Fibroblast of the aortic adventitia (primary cell): Measurements from ENCODE around the gene KATNA1. TPM values are rescaled to one million over a fixed set of nuclear protein-coding genes. Genes with fewer than 3 reads are reported as not detected.
"Not testable (repeated sequence)": the region's sequence is repeated elsewhere in the genome, so short reads cannot be mapped to it uniquely, and the experiment has no call there.

Experiments used
- DNase-seq: peaks from one replicate; pipeline ENCODE4 v3.0.0-alpha.2; 2010; ENCODE audit warnings: low read depth
- H3K4me3 ChIP-seq: 2 replicates; pipeline ENCODE4 v1.5.1; 2011; ENCODE audit warnings: low read depth, mild to moderate bottlenecking, control low read depth, low read length, moderate library complexity
- total RNA-seq: library from RNA; depleted of rRNA; stranded (reverse); fragments of >200 nt; gene quantifications from 2 replicates; pipeline ENCODE4 v1.2.3, GENCODE V29; 2012; ENCODE audit warnings: low replicate concordance
- TF ChIP-seq, protein P1 (sequence below): IDR thresholded peaks from 2 replicates; pipeline ENCODE4 v1.5.1; 2011; ENCODE audit warnings: mild to moderate bottlenecking, low read length, control low read depth, inconsistent platforms; ENCODE audit not compliant: insufficient read depth

Gene KATNA1
- total RNA-seq, 1 donor = 26.7 TPM

DNA sequence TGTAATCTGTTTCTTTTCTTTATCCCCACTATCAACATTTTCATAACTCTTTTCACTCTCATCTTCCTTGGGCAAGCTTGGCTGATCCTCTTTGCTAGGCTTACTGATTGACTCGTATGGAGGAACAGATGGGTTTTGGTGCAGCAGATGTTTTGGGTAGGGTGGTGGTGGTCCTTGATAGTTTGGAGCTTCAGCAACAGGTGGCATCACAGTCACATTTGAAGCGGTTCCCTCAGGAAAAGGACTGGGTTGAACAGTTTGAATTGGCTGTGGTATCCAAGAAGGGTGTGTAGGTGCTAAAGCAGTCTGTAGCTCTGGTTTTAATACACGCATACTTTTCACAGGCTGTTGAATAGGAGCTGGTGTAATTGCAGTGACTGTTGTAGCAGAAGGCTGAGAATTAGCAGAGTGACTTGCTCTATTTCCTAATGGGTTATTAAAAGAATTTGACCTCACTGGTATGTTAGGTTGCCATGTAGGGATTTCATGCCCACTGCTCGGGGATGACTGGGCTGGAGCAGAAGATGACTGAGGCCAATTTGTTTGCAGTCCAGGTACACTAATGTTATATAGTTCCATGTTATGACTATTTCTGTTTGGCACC is 34.8 kb upstream of the KATNA1 start:
- TF ChIP-seq, protein P1, sequence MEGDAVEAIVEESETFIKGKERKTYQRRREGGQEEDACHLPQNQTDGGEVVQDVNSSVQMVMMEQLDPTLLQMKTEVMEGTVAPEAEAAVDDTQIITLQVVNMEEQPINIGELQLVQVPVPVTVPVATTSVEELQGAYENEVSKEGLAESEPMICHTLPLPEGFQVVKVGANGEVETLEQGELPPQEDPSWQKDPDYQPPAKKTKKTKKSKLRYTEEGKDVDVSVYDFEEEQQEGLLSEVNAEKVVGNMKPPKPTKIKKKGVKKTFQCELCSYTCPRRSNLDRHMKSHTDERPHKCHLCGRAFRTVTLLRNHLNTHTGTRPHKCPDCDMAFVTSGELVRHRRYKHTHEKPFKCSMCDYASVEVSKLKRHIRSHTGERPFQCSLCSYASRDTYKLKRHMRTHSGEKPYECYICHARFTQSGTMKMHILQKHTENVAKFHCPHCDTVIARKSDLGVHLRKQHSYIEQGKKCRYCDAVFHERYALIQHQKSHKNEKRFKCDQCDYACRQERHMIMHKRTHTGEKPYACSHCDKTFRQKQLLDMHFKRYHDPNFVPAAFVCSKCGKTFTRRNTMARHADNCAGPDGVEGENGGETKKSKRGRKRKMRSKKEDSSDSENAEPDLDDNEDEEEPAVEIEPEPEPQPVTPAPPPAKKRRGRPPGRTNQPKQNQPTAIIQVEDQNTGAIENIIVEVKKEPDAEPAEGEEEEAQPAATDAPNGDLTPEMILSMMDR = no peak
- DNase-seq = no peak
- H3K4me3 ChIP-seq = no peak overlapping the region

DNA sequence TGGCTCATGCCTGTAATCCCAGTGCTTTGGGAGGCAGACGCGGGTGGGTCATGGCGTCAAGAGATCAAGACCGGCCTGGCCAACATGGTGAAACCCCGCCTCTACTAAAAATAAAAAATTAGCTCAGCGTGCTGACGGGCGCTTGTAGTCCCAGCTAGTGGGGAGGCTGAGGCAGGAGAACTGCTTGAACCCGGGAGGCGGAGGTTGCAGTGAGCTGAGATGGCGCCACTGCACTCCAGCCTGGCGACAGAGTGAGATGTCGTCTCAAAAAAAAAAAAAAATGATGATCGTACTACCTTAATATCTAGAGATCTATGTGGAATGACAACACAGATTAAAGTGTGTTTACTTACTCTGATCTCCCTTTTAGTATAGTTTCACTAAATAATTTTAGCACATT is 33.3 kb upstream of the KATNA1 start:
- not testable (repeated sequence) for DNase-seq, H3K4me3 ChIP-seq

DNA sequence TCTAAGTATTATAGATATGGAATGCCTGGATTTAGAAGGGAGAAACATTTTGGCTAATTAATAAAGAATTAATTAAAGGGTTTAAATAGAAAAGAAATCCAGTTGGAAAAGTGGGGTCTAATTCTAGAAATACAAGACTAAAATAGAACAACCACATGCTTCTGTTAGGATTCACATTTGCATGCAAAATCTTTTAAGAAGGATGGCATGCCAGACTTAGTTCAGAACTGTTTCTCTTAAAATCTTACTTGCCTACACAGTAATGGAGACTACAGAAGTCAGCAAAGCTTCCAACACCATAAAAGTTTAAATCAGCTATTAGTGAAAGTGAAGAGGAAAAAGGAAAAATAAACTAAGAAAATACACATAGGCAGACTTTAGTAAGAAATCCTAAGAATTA is 32.7 kb upstream of the KATNA1 start:
- TF ChIP-seq, protein P1 = no peak
- DNase-seq = no peak
- H3K4me3 ChIP-seq = no peak overlapping the region

DNA sequence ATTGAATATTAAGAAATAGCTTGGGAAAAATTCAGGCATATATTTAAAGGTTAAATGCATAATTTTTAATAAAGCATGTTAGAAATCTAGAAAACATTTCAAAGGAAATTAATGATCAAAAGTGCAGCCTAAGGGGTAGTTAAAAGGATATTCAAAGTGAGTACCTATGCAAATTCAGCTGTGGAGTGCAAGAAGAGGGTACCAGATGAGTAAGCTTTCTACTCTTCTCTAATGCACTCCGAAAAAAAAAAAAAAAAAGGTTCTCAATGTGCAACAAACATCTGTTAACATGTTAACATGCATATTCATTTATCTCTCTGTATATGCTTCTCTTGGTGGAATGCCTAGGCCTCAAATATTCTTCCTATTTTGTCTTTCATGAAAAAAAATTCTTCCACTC is 32.0 kb upstream of the KATNA1 start:
- TF ChIP-seq, protein P1 = no peak
- DNase-seq = no peak
- H3K4me3 ChIP-seq = no peak overlapping the region

DNA sequence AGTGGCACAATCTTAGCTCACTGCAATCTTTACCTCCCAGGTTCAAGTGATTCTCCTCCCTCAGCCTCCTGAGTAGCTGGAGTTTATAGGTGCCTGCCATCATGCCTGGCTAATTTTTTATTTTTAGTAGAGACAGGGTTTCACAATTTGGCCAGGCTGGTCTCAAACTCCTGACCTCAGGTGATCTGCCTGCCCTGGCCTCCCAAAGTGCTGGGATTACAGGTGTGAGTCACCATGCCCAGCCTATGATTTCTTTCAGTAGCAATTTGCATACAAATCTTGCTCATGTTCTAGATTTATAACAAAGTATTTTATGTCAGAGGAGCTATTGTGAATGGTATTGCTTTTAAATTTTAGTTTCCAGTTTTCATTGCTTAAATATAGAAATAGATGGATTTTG is 23.8 kb upstream of the KATNA1 start:
- not testable (repeated sequence) for H3K4me3 ChIP-seq, DNase-seq

DNA sequence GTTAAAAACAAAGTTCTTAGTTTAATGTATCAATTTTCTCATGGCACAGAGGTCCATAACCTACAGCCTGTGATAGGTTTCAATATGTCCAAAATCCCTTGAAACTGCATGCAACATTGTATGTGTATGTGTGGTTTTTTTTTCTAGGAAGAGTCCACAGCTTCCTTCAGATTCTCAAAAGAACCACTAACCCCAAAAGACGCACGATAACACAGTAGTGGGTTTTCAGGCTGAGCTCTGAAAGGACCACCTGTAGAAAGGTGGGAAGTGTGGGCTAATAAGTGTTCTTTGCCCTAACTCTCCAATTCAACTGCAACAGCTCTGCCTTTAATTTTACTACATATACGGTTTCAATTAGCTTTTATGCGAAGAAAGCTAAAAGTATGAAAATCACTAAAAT is 11.5 kb upstream of the KATNA1 start:
- no peak for DNase-seq
- TF ChIP-seq, protein P1 = no peak
- H3K4me3 ChIP-seq = no peak overlapping the region

DNA sequence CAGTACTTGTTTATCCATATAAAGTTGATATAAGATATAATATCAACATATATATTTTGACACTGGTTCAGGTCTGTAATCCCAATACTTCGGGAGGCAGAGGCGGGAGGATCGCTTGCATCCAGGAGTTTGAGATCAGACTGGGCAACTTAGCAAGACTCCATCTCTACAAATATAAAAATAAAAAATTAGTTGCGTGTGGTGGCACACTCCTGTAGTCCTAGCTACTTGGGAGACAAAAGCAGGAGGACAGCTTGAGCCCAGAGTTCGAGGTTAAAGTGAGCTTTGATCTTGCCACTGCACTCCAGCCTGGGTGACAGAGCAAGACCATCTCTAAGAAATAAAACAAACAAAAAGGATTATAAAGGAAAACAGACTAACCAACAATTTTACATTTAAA is 8.9 kb upstream of the KATNA1 start:
- DNase-seq = no peak
- TF ChIP-seq, protein P1 = no peak
- no peak overlapping the region for H3K4me3 ChIP-seq

DNA sequence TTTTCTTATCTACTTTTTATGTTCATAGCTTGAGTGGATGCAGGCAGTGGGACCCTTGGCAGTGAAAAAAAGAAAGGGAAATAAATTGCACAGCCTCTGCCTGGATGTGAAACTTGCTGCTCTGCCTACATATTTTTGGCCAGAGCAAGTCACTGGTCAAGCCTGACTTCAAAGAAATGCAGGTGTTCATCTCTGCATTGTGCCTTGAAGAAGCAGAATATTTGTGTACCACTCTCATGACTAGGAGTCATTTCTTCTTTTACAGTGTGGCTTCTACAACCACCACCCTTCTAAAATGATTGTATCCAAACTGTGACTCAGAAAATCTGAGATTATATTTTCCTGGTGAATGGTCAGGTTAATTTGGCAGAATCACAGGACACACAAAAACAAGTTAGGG is 2.5 kb upstream of the KATNA1 start:
- no peak overlapping the region for H3K4me3 ChIP-seq
- no peak for DNase-seq
- TF ChIP-seq, protein P1 = no peak
